Keratinocyte (primary cell): Measurements from ENCODE around the gene NODAL. TPM values are rescaled to one million over a fixed set of nuclear protein-coding genes. Genes with fewer than 3 reads are reported as not detected.

Experiments
- DNase-seq: peaks from one replicate; pipeline ENCODE4 v3.0.0-alpha.2; 2011; ENCODE audit warnings: low read depth, missing footprints, low spot score
- FAIRE-seq: peaks from 2 replicates; lab custom pipeline; 2011; peaks lifted over from hg19 to GRCh38; lab: Jason Lieb, UNC
- H2AFZ ChIP-seq: 2 replicates; pipeline ENCODE4 v1.6.0; 2012; ENCODE audit warnings: low read length, control low read depth, inconsistent platforms; ENCODE audit not compliant: control insufficient read depth
- H3K27ac ChIP-seq: 2 replicates; pipeline ENCODE4 v1.5.1; 2011; ENCODE audit warnings: low read length; ENCODE audit not compliant: control insufficient read depth, insufficient read depth
- H3K27me3 ChIP-seq: 3 replicates; pipeline ENCODE4 v1.6.0; 2011; ENCODE audit warnings: low read length; ENCODE audit not compliant: control insufficient read depth, insufficient read depth; ENCODE audit errors: extremely low read depth
- H3K36me3 ChIP-seq, 2 experiments: 2 replicates in 1 of 2; 3 replicates in 1 of 2; pipeline ENCODE4 v1.5.1; 2011; ENCODE audit warnings: low read length in 2 of 2, mild to moderate bottlenecking in 1 of 2; ENCODE audit not compliant: control insufficient read depth in 2 of 2, insufficient read depth in 2 of 2; ENCODE audit errors: extremely low read depth in 1 of 2
- H3K4me1 ChIP-seq: 3 replicates; pipeline ENCODE4 v1.5.1; 2011; ENCODE audit warnings: low read length; ENCODE audit not compliant: control insufficient read depth, insufficient read depth; ENCODE audit errors: extremely low read depth
- H3K4me2 ChIP-seq: 3 replicates; pipeline ENCODE4 v1.6.0; 2011; ENCODE audit warnings: low read depth, low read length; ENCODE audit not compliant: control insufficient read depth, insufficient read depth; ENCODE audit errors: extremely low read depth
- H3K4me3 ChIP-seq, 3 experiments: fragments of 200-600 bp in 1 of 3; sonication (generic) in 1 of 3; 2 replicates in 2 of 3; 3 replicates in 1 of 3; pipeline ENCODE4 v1.5.1; 2011 to 2016; ENCODE audit warnings: low read length in 3 of 3, mild to moderate bottlenecking in 3 of 3, control low read depth in 2 of 3, inconsistent platforms in 1 of 3, low read depth in 1 of 3, mixed read lengths in 1 of 3, mixed run types in 1 of 3, moderate library complexity in 1 of 3; ENCODE audit not compliant: control insufficient read depth in 2 of 3, insufficient read depth in 2 of 3; ENCODE audit errors: extremely low read depth in 1 of 3
- H3K79me2 ChIP-seq: 2 replicates; pipeline ENCODE4 v1.6.0; 2012; ENCODE audit warnings: low read length; ENCODE audit not compliant: control insufficient read depth, insufficient read depth
- H3K9ac ChIP-seq: 3 replicates; pipeline ENCODE4 v1.6.0; 2011; ENCODE audit warnings: low read length; ENCODE audit not compliant: control insufficient read depth, insufficient read depth; ENCODE audit errors: extremely low read depth
- H3K9me1 ChIP-seq: 3 replicates; pipeline ENCODE4 v1.6.0; 2011; ENCODE audit warnings: low read length; ENCODE audit not compliant: control insufficient read depth, insufficient read depth; ENCODE audit errors: extremely low read depth
- H3K9me3 ChIP-seq: 2 replicates; pipeline ENCODE4 v1.5.1; 2012; ENCODE audit warnings: low read depth, low read length; ENCODE audit not compliant: control insufficient read depth
- H4K20me1 ChIP-seq: 3 replicates; pipeline ENCODE4 v1.6.0; 2011; ENCODE audit warnings: low read length; ENCODE audit not compliant: control insufficient read depth, insufficient read depth; ENCODE audit errors: extremely low read depth
- CTCF ChIP-seq, 3 experiments: IDR thresholded peaks in 1 of 3; conservative IDR thresholded peaks in 1 of 3; optimal IDR thresholded peaks in 1 of 3; 2 replicates in 2 of 3; 3 replicates in 1 of 3; pipeline versions ENCODE3 to v1.5.1; 2011; ENCODE audit warnings: low read length in 3 of 3, mild to moderate bottlenecking in 3 of 3, moderate library complexity in 2 of 3, control low read depth in 1 of 3, inconsistent platforms in 1 of 3; ENCODE audit not compliant: insufficient read depth in 2 of 3; ENCODE audit errors: extremely low read depth in 1 of 3
- EZH2 ChIP-seq: IDR thresholded peaks from one replicate; pipeline ENCODE4 v1.6.1; 2012; ENCODE audit warnings: inconsistent platforms, mild to moderate bottlenecking, low read length, moderate library complexity
- dilution Hi-C: fragments of 300-500 bp; cut with MboI; formaldehyde crosslinking; loops from one replicate; pipeline ENCODE4 v1.7.0; 2020; ENCODE audit warnings: low sequenced_read_pairs; ENCODE audit not compliant: extremely low pct_ligation_motif_present
- polyA plus RNA-seq, 5 experiments: library from polyadenylated mRNA; depleted of rRNA in 3 of 5; stranded (reverse) in 3 of 5; stranded (forward) in 1 of 5; unstranded in 1 of 5; fragments of >200 nt; gene quantifications; 1 replicate in 1 of 5; 2 replicates in 3 of 5; 3 replicates in 1 of 5; pipeline versions ENCODE4 v1.2.1 to v1.2.3, GENCODE V29; 2011 to 2012; ENCODE audit warnings: missing spikeins in 2 of 5, low read depth in 1 of 5, low replicate concordance in 1 of 5

Gene NODAL
- polyA plus RNA-seq, 1 donor (not counting 4 experiments of a cell fraction or from before 2014, with no cell fraction given): 0.46 TPM

- Histone ChIP-seq H3K4me2 (peak overlapping the region; percentile 45), H3K9me1 (no peaks in the 10 kb centered on the region), H3K36me3 (no peaks in the 10 kb centered on the region), H3K27ac (no peak overlapping the region), H3K4me3 (no peak overlapping the region), H3K79me2 (no peaks in the 10 kb centered on the region), H3K27me3 (peaks cover 40% of the 10 kb centered on the region), H3K9me3 (no peaks in the 10 kb centered on the region), H4K20me1 (no peaks in the 10 kb centered on the region), H2AFZ (no peak overlapping the region), H3K4me1 (peaks cover 14% of the 10 kb centered on the region), H3K9ac (no peak overlapping the region)
- dilution Hi-C loops: no loop called here
- FAIRE-seq (no peak), DNase-seq (no peak)
- TF ChIP-seq EZH2: no peak
- no peak for TF ChIP-seq CTCF (optimal IDR thresholded peaks at IDR 0.05 in 1 of 3, IDR thresholded peaks at IDR 0.05 in 1 of 3, conservative IDR thresholded peaks at IDR 0.05 in 1 of 3; ENCODE audit: extremely low read depth in 1 of 3, insufficient read depth in 2 of 3, low read length in 3 of 3)
Observed at GRCh38 chr10:70457759-70458305, 16.4 kb upstream of the NODAL start.

- FAIRE-seq (no peak), DNase-seq (no peak)
- H3K79me2 ChIP-seq: no peaks in the 10 kb centered on the region
- H2AFZ ChIP-seq: no peak overlapping the region
- no peaks in the 10 kb centered on the region for H3K9me1 ChIP-seq
- no peaks in the 10 kb centered on the region for H3K36me3 ChIP-seq
- no peak overlapping the region for H3K4me2 ChIP-seq
- dilution Hi-C loops: no loop called here
- H3K27ac ChIP-seq: no peak overlapping the region
- TF ChIP-seq EZH2 (no peak), CTCF (optimal IDR thresholded peaks at IDR 0.05 in 1 of 3, IDR thresholded peaks at IDR 0.05 in 1 of 3, conservative IDR thresholded peaks at IDR 0.05 in 1 of 3; ENCODE audit: extremely low read depth in 1 of 3, insufficient read depth in 2 of 3, low read length in 3 of 3) (no peak)
- H3K9ac ChIP-seq: no peak overlapping the region
- peaks cover 40% of the 10 kb centered on the region for H3K27me3 ChIP-seq
- no peaks in the 10 kb centered on the region for H3K4me1 ChIP-seq
- H3K4me3 ChIP-seq: no peak overlapping the region
- H3K9me3 ChIP-seq: no peaks in the 10 kb centered on the region
- H4K20me1 ChIP-seq: no peaks in the 10 kb centered on the region
Observed at GRCh38 chr10:70456164-70456563, 14.7 kb upstream of the NODAL start.
